Measurements from ENCODE around the gene TMEM190. TPM values are rescaled to one million over a fixed set of nuclear protein-coding genes. Genes with fewer than 3 reads are reported as not detected.
A peak's percentile ranks its signal among the peaks of the same experiment; 100 is the strongest.

TMEM190 gene
- total and polyA plus RNA-seq, 9 of the 15 experiments (the other 6 are each of a cell fraction or from before 2014, with no cell fraction given), result not detected

- TF ChIP-seq RBM14 (IDR thresholded peaks at IDR 0.05; ENCODE audit: borderline replicate concordance, insufficient read depth, low read depth, low read length) (0 out of 2 replicates have a peak, but pooled peaks have one; percentile 78), MTA3 (IDR thresholded peaks at IDR 0.05; ENCODE audit: borderline replicate concordance) (peak; percentile 99), KAT7 (CRISPR knock-in tag; IDR thresholded peaks at IDR 0.05; ENCODE audit: borderline replicate concordance) (no peak), ZNF316 (IDR thresholded peaks at IDR 0.05) (no peak), TBL1XR1 (IDR thresholded peaks at IDR 0.05; ENCODE audit: low read length in 2 of 2) (no peak; a peak in 1 of 4 replicates), ARID4B (CRISPR knock-in tag; IDR thresholded peaks at IDR 0.05) (no peak; the same call in 1 of the 2 replicates), SP2 (IDR thresholded peaks at IDR 0.05; ENCODE audit: extremely low read depth, low read depth, low read length, poor library complexity, severe bottlenecking) (peak; percentile 64), TARDBP (IDR thresholded peaks at IDR 0.05) (0 out of 2 replicates have a peak, but pooled peaks have one; percentile 41), SREBF1 (IDR thresholded peaks at IDR 0.05; ENCODE audit: borderline replicate concordance, low read depth, low read length) (peak; percentile 90), E2F5 (CRISPR knock-in tag; IDR thresholded peaks at IDR 0.05) (peak; percentile 47; the same call in 1 of the 2 replicates), ZNF436 (CRISPR knock-in tag; IDR thresholded peaks at IDR 0.05) (no peak), ESRRB (CRISPR knock-in tag; IDR thresholded peaks at IDR 0.05; ENCODE audit: borderline replicate concordance) (no peak), COPS2 (conservative IDR thresholded peaks at IDR 0.05) (no peak), ZMIZ1 (IDR thresholded peaks at IDR 0.05; ENCODE audit: low read depth in 2 of 2, low read length in 2 of 2) (no peak), SOX6 (IDR thresholded peaks at IDR 0.05) (peak; percentile 58), ZNF224 (CRISPR knock-in tag; IDR thresholded peaks at IDR 0.05) (no peak), MEF2A (IDR thresholded peaks at IDR 0.05; ENCODE audit: control insufficient read depth, low read depth, low read length) (no peak), SMARCB1 (IDR thresholded peaks at IDR 0.05; ENCODE audit: insufficient read length, low read depth) (no peak), PHB2 (IDR thresholded peaks at IDR 0.05; ENCODE audit: low read depth) (no peak), NCOA1 (IDR thresholded peaks at IDR 0.05; ENCODE audit: low read depth) (peak; percentile 81)
Measured at GRCh38 chr19:55407800-55408532, 31.3 kb downstream of the TMEM190 start (continued).

Measured in K562 (cell line).